Measurements from ENCODE around the gene C19orf67.

DNA sequence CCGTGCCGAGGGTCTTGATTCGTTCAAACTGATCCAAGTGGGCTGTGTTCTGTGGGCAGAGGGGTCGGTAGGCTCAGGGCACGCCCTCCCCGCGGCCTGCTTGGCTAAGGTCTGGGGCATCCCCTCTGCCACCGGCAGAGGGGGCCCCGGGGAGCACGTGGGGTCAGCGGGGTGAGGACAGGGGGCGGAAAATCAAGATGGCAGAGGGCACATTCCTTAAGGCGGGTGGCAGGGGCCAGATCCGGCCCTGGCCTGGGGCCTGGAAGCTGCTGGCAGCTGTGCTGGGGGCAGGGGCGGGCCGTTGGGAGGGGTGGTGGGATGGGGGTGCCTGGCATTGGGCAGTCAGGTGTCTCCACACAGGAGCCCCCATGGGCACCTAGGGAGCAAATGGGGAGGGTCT is 21.3 kb upstream of the C19orf67 start:
- TF ChIP-seq, protein P1, sequence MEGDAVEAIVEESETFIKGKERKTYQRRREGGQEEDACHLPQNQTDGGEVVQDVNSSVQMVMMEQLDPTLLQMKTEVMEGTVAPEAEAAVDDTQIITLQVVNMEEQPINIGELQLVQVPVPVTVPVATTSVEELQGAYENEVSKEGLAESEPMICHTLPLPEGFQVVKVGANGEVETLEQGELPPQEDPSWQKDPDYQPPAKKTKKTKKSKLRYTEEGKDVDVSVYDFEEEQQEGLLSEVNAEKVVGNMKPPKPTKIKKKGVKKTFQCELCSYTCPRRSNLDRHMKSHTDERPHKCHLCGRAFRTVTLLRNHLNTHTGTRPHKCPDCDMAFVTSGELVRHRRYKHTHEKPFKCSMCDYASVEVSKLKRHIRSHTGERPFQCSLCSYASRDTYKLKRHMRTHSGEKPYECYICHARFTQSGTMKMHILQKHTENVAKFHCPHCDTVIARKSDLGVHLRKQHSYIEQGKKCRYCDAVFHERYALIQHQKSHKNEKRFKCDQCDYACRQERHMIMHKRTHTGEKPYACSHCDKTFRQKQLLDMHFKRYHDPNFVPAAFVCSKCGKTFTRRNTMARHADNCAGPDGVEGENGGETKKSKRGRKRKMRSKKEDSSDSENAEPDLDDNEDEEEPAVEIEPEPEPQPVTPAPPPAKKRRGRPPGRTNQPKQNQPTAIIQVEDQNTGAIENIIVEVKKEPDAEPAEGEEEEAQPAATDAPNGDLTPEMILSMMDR (IDR thresholded peaks at IDR 0.05) = no peak
- TF ChIP-seq POLR2AphosphoS5 (IDR thresholded peaks at IDR 0.05; ENCODE audit: low read depth, low read length) (no peak), SIN3A (IDR thresholded peaks at IDR 0.05; ENCODE audit: borderline replicate concordance, insufficient read depth, low read depth, low read length) (no peak)

Data from Panc1 (cell line).